Measurements from ENCODE around the gene FFAR3. TPM values are rescaled to one million over a fixed set of nuclear protein-coding genes. Genes with fewer than 3 reads are reported as not detected.
"Not testable (repeated sequence)": the region's sequence is repeated elsewhere in the genome, so short reads cannot be mapped to it uniquely, and the experiment has no call there.

FFAR3 gene
- polyA plus RNA-seq, 3 donors: 0.20 to 0.31 TPM; not detected in 1

GRCh38 chr19:35399948-35400772 lies 41.9 kb downstream of the FFAR3 start:
- DNase-seq: no peak

- DNase-seq: no peak
Measured at GRCh38 chr19:35400773-35401100, 42.5 kb downstream of the FFAR3 start.

GRCh38 chr19:35401416-35401815 lies 43.2 kb downstream of the FFAR3 start:
- DNase-seq: not testable (repeated sequence)

DNA sequence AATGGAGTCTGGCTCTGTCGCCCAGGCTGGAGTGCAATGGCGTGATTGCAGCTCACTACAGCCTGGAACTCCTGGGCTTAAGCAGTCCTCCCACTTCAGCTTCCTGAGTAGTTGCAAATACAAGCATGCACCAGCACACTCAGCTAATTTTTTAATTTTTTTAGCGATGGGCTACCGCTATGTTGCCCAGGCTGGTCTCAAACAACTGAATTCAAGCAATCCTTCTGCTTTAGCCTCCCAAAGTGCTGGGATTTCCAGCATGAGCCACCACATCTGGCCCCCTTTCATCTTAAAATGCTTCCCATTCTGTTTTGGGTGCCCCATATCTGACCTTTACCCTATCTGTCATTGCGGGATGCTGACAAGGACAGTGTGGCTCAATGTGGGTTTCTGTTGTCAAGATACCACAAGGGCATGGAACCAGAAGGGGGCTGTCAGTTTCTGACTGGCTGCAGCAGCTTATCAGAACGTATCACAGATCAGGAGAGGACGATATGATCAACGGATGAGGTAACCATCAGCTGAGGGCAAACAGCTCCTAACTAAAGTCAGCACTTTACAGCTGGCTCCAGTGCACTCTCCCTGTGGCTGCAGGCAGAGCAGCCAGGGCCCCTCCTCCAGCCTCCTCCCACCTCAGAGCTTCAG lies 45.0 kb downstream of the FFAR3 start:
- DNase-seq: no peak

- no peak for DNase-seq
Measured at GRCh38 chr19:35404879-35405622, 46.8 kb downstream of the FFAR3 start.

- no peak for DNase-seq
Measured at GRCh38 chr19:35407619-35408018, 49.4 kb downstream of the FFAR3 start.

DNA sequence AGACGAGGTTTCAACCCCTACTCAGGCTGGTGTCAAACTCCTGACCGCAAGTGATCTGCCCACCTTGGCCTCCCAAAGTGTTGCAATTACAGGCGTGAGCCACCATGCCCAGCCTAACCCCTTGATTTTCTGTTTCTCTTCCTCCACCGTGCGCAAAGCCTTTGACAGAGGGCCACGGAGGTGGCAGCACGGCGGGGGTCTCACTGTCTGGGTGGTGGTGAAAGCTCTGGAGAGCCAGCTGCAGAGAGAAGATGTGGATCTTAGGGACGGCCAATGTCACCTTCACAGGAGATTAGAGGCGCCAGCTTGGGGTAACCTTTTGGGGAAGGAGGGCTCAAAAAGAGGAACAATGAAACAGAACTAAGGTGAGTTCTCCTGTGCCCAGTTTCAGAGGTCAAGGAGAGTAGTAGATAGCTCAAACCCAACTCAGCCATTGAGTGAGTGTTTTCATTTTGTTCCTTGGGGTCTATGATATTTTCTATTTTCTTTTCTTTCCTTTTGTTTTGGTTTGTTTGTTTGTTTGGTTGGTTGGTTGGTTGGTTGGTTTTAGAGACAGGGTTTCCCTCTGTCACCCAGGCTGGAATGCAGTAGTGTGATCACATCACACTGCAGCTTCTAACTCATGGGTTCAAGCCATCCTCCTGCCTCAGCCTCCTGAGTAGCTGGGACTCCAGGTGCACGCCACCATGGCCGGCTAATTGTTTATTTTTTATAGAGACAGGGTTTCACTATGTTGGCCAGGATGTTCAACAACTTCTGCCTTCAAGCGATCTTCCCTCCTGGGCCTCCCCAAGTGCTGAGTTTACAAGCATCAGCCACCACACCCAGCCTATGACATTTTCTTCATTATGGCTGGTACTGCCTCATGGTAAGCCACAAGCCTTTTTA lies 50.3 kb downstream of the FFAR3 start:
- no peak for DNase-seq

GRCh38 chr19:35409191-35409590 lies 50.9 kb downstream of the FFAR3 start:
- no peak for DNase-seq

Other genes starting within 250 kb of the FFAR3 start
- 10 to 100 TPM; 18.6 to 23.9 (median 23.1) TPM for gene FXYD3, start 242.6 kb upstream of the FFAR3 start, polyA plus RNA-seq (ENCODE audit: insufficient read length in 3 of 3)
- gene LGI4, start 223.4 kb upstream of the FFAR3 start, polyA plus RNA-seq (ENCODE audit: insufficient read length in 3 of 3): 1 to 10 TPM; 2.2 to 3.2 (median 3.0) TPM
- gene FXYD1, start 219.6 kb upstream of the FFAR3 start, polyA plus RNA-seq (ENCODE audit: insufficient read length in 3 of 3): 10 to 100 TPM; 21.8 to 27.0 (median 26.5) TPM
- 1 to 10 TPM in 1 of 3 donors, under 1 TPM in 2; 0.40 to 1.3 (median 0.95) TPM for gene FXYD7, start 215.2 kb upstream of the FFAR3 start, polyA plus RNA-seq (ENCODE audit: insufficient read length in 3 of 3)
- gene FXYD5, start 203.7 kb upstream of the FFAR3 start, polyA plus RNA-seq (ENCODE audit: insufficient read length in 3 of 3): 10 to 100 TPM; 21.7 to 26.8 (median 23.0) TPM
- under 1 TPM in 1 of 3 donors, not detected in 2; 0.07 TPM for gene FAM187B, start 129.7 kb upstream of the FFAR3 start, polyA plus RNA-seq (ENCODE audit: insufficient read length in 3 of 3)
- gene LSR, start 109.5 kb upstream of the FFAR3 start, polyA plus RNA-seq (ENCODE audit: insufficient read length in 3 of 3): 10 to 100 TPM; 65.3 to 68.6 (median 67.9) TPM
- 100 to 1,000 TPM; 171 to 192 (median 185) TPM for gene USF2, start 89.5 kb upstream of the FFAR3 start, polyA plus RNA-seq (ENCODE audit: insufficient read length in 3 of 3)
- under 1 TPM; 0.19 to 0.34 (median 0.25) TPM for gene HAMP, start 75.9 kb upstream of the FFAR3 start, polyA plus RNA-seq (ENCODE audit: insufficient read length in 3 of 3)
- 1 to 10 TPM; 5.1 to 6.2 (median 5.3) TPM for gene MAG, start 66.3 kb upstream of the FFAR3 start, polyA plus RNA-seq (ENCODE audit: insufficient read length in 3 of 3)
- gene CD22, start 29.3 kb upstream of the FFAR3 start, polyA plus RNA-seq (ENCODE audit: insufficient read length in 3 of 3): 10 to 100 TPM in 2 of 3 donors, 1 to 10 TPM in 1; 8.4 to 33.6 (median 15.5) TPM
- gene FFAR1, start 10.6 kb upstream of the FFAR3 start, polyA plus RNA-seq (ENCODE audit: insufficient read length in 3 of 3): under 1 TPM; 0.46 to 0.70 (median 0.53) TPM
- gene GPR42, start 12.6 kb downstream of the FFAR3 start, polyA plus RNA-seq (ENCODE audit: insufficient read length in 3 of 3): under 1 TPM in 1 of 3 donors, not detected in 2; 0.18 TPM
- under 1 TPM; 0.19 to 0.41 (median 0.28) TPM for gene FFAR2, start 89.8 kb downstream of the FFAR3 start, polyA plus RNA-seq (ENCODE audit: insufficient read length in 3 of 3)
- 1 to 10 TPM in 1 of 3 donors, under 1 TPM in 2; 0.48 to 1.6 (median 0.70) TPM for gene KRTDAP, start 132.0 kb downstream of the FFAR3 start, polyA plus RNA-seq (ENCODE audit: insufficient read length in 3 of 3)
- gene DMKN, start 155.2 kb downstream of the FFAR3 start, polyA plus RNA-seq (ENCODE audit: insufficient read length in 3 of 3): 100 to 1,000 TPM in 2 of 3 donors, 10 to 100 TPM in 1; 72.2 to 133 (median 113) TPM
- gene SBSN, start 169.9 kb downstream of the FFAR3 start, polyA plus RNA-seq (ENCODE audit: insufficient read length in 3 of 3): not detected
- gene GAPDHS, start 175.0 kb downstream of the FFAR3 start, polyA plus RNA-seq (ENCODE audit: insufficient read length in 3 of 3): not detected
- gene TMEM147, start 187.2 kb downstream of the FFAR3 start, polyA plus RNA-seq (ENCODE audit: insufficient read length in 3 of 3): 100 to 1,000 TPM in 1 of 3 donors, 10 to 100 TPM in 2; 94.0 to 109 (median 96.3) TPM
- gene ATP4A, start 205.2 kb downstream of the FFAR3 start, polyA plus RNA-seq (ENCODE audit: insufficient read length in 3 of 3): under 1 TPM in 1 of 3 donors, not detected in 2; 0.03 TPM
- not detected for gene PMIS2, start 227.7 kb downstream of the FFAR3 start, polyA plus RNA-seq (ENCODE audit: insufficient read length in 3 of 3)

Data from renal pelvis (tissue), 4 donors.